H9 (cell line): ENCODE results near the gene NEB. TPM values are rescaled to one million over a fixed set of nuclear protein-coding genes. Genes with fewer than 3 reads are reported as not detected.

Experiments
- DNase-seq: peaks from one replicate; pipeline ENCODE4 v3.0.0-alpha.2; 2017
- H2AFZ ChIP-seq: one replicate; pipeline ENCODE4 v1.6.1; 2013; ENCODE audit warnings: mild to moderate bottlenecking, low read length, control low read depth, moderate library complexity
- H2AK5ac ChIP-seq: 2 replicates; pipeline ENCODE4 v1.6.1; 2013; ENCODE audit warnings: low read length, control low read depth, mixed read lengths; ENCODE audit not compliant: insufficient read length
- H2BK120ac ChIP-seq: one replicate; pipeline ENCODE4 v1.6.1; 2013; ENCODE audit warnings: low read depth, mild to moderate bottlenecking, low read length, control low read depth, inconsistent platforms; ENCODE audit not compliant: poor library complexity, severe bottlenecking
- H2BK12ac ChIP-seq: 2 replicates; pipeline ENCODE4 v1.6.1; 2013; ENCODE audit warnings: low read length, control low read depth, mixed read lengths, low read depth; ENCODE audit not compliant: insufficient read length
- H2BK15ac ChIP-seq: 2 replicates; pipeline ENCODE4 v1.6.1; 2013; ENCODE audit warnings: low read depth, low read length, control low read depth
- H2BK20ac ChIP-seq: one replicate; pipeline ENCODE4 v1.6.1; 2013; ENCODE audit warnings: low read depth, mild to moderate bottlenecking, low read length, control low read depth, inconsistent platforms; ENCODE audit not compliant: poor library complexity, severe bottlenecking
- H2BK5ac ChIP-seq: 2 replicates; pipeline ENCODE4 v1.6.1; 2013; ENCODE audit warnings: low read length, control low read depth, mixed read lengths; ENCODE audit not compliant: insufficient read length
- H3K14ac ChIP-seq: 2 replicates; pipeline ENCODE4 v1.6.1; 2013; ENCODE audit warnings: low read length, control low read depth; ENCODE audit not compliant: insufficient read depth
- H3K18ac ChIP-seq: 2 replicates; pipeline ENCODE4 v1.6.1; 2013; ENCODE audit warnings: low read depth, mild to moderate bottlenecking, mixed read lengths, low read length, control low read depth; ENCODE audit not compliant: insufficient read length
- H3K23ac ChIP-seq: 2 replicates; pipeline ENCODE4 v1.6.1; 2013; ENCODE audit warnings: low read length, control low read depth, mixed read lengths, low read depth; ENCODE audit not compliant: insufficient read length
- H3K23me2 ChIP-seq: 2 replicates; pipeline ENCODE4 v1.6.1; 2013; ENCODE audit warnings: low read depth, mild to moderate bottlenecking, mixed read lengths, low read length, control low read depth; ENCODE audit not compliant: insufficient read length, poor library complexity, severe bottlenecking
- H3K27ac ChIP-seq: 2 replicates; pipeline ENCODE4 v1.5.1; 2013; ENCODE audit warnings: low read length, control low read depth, mixed read lengths, low read depth; ENCODE audit not compliant: insufficient read length
- H3K27me3 ChIP-seq: 2 replicates; pipeline ENCODE4 v1.6.1; 2013; ENCODE audit warnings: low read length, control low read depth, inconsistent platforms; ENCODE audit not compliant: insufficient read depth
- H3K4ac ChIP-seq: 2 replicates; pipeline ENCODE4 v1.6.1; 2013; ENCODE audit warnings: low read depth, mild to moderate bottlenecking, control low read depth, inconsistent platforms, low read length, moderate library complexity
- H3K4me1 ChIP-seq: 2 replicates; pipeline ENCODE4 v1.6.1; 2013; ENCODE audit warnings: low read length, control low read depth, inconsistent platforms; ENCODE audit not compliant: insufficient read depth
- H3K4me2 ChIP-seq: 2 replicates; pipeline ENCODE4 v1.6.1; 2013; ENCODE audit warnings: low read length, control low read depth, mixed read lengths; ENCODE audit not compliant: insufficient read length, insufficient read depth
- H3K56ac ChIP-seq: 2 replicates; pipeline ENCODE4 v1.6.1; 2013; ENCODE audit warnings: low read depth, mild to moderate bottlenecking, mixed read lengths, low read length, control low read depth; ENCODE audit not compliant: insufficient read length
- H3K79me1 ChIP-seq: 2 replicates; pipeline ENCODE4 v1.6.1; 2013; ENCODE audit warnings: low read depth, mild to moderate bottlenecking, moderate library complexity, low read length, control low read depth, inconsistent platforms; ENCODE audit not compliant: insufficient read depth, poor library complexity, severe bottlenecking
- H3K79me2 ChIP-seq: 2 replicates; pipeline ENCODE4 v1.6.1; 2013; ENCODE audit warnings: low read length, control low read depth, inconsistent platforms; ENCODE audit not compliant: insufficient read depth
- H3K9ac ChIP-seq: 2 replicates; pipeline ENCODE4 v1.6.1; 2013; ENCODE audit warnings: low read length, control low read depth, mixed read lengths; ENCODE audit not compliant: insufficient read length; ENCODE audit errors: extremely low read depth
- H3K9me3 ChIP-seq: one replicate; pipeline ENCODE4 v1.6.1; 2013; ENCODE audit warnings: low read depth, low read length, inconsistent platforms; ENCODE audit not compliant: control insufficient read depth
- H3T11ph ChIP-seq: one replicate; pipeline ENCODE4 v1.6.1; 2013; ENCODE audit warnings: mild to moderate bottlenecking, low read length, control low read depth, inconsistent platforms
- H4K20me1 ChIP-seq: one replicate; pipeline ENCODE4 v1.6.1; 2013; ENCODE audit not compliant: control insufficient read depth, insufficient read length, insufficient read depth
- H4K5ac ChIP-seq: 2 replicates; pipeline ENCODE4 v1.6.1; 2013; ENCODE audit warnings: low read depth, mild to moderate bottlenecking, mixed read lengths, low read length, control low read depth; ENCODE audit not compliant: insufficient read length
- H4K8ac ChIP-seq: replicated peaks from 2 replicates; pipeline ENCODE4 v1.6.1; 2013; ENCODE audit warnings: low read length, control low read depth, mixed read lengths, low read depth; ENCODE audit not compliant: insufficient read length
- H4K91ac ChIP-seq: 2 replicates; pipeline ENCODE4 v1.6.1; 2013; ENCODE audit warnings: low read depth, mild to moderate bottlenecking, moderate library complexity, mixed read lengths, low read length, control low read depth; ENCODE audit not compliant: insufficient read length
- H3K27ac Mint-ChIP-seq, 3 experiments: 2 replicates in 2 of 3; 3 replicates in 1 of 3; pipeline ENCODE4 v1.8.0; 2020 to 2021; ENCODE audit warnings: mixed read lengths in 3 of 3, mild to moderate bottlenecking in 1 of 3, moderate library complexity in 1 of 3
- H3K27me3 Mint-ChIP-seq: 2 replicates; pipeline ENCODE4 v1.8.0; 2021; ENCODE audit warnings: low read depth, mild to moderate bottlenecking, moderate library complexity, mixed read lengths
- H3K36me3 Mint-ChIP-seq, 3 experiments: 2 replicates in 2 of 3; 3 replicates in 1 of 3; pipeline ENCODE4 v1.8.0; 2020 to 2021; ENCODE audit warnings: low read depth in 3 of 3, mixed read lengths in 3 of 3; ENCODE audit not compliant: insufficient read depth in 1 of 3
- H3K4me1 Mint-ChIP-seq, 2 experiments: 2 replicates each; pipeline ENCODE4 v1.8.0; 2020; ENCODE audit warnings: mixed read lengths in 2 of 2
- H3K4me3 Mint-ChIP-seq, 2 experiments: 2 replicates in 1 of 2; 3 replicates in 1 of 2; pipeline ENCODE4 v1.8.0; 2020 to 2021; ENCODE audit warnings: mild to moderate bottlenecking in 2 of 2, mixed read lengths in 2 of 2, moderate library complexity in 1 of 2
- H3K9me3 Mint-ChIP-seq, 2 experiments: 2 replicates in 1 of 2; 3 replicates in 1 of 2; pipeline ENCODE4 v1.8.0; 2020; ENCODE audit warnings: mild to moderate bottlenecking in 2 of 2, mixed read lengths in 2 of 2, moderate library complexity in 1 of 2
- CTCF ChIP-seq: fragments of 200-600 bp; sonication (generic); conservative IDR thresholded peaks from 3 replicates; pipeline ENCODE4 v1.8.0; 2021; ENCODE audit warnings: antibody characterized with exemption, mild to moderate bottlenecking
- WGBS: extraction: QIAGEN DNeasy Blood & Tissue Kit; methylation state at CpG from one replicate; pipeline ENCODE4 v1.1.7; 2013; ENCODE audit warnings: missing lambda C conversion rate, low lambda C conversion rate, mixed read lengths; ENCODE audit not compliant: insufficient read length; ENCODE audit errors: extremely low coverage; 5-methylcytosine and 5-hydroxymethylcytosine counted together
- total RNA-seq: library from RNA; stranded (reverse); gene quantifications from 2 replicates; pipeline ENCODE4 v1.2.1, GENCODE V29; 2021

The NEB gene
- total RNA-seq, 1 experiment from 2014 or later: 0.98 TPM

GRCh38 chr2:151650456-151650855 lies 83.8 kb downstream of the NEB start:
- H3K27ac ChIP-seq: no peak overlapping the region
- no peak overlapping the region for H3K4ac ChIP-seq
- H3K18ac ChIP-seq: no peak overlapping the region
- H3T11ph ChIP-seq: no peak overlapping the region
- H3K27me3 ChIP-seq: no peaks in the 10 kb centered on the region
- no peak overlapping the region for H3K27ac Mint-ChIP-seq
- no CpG with 5 or more reads among the region's 3 CpGs for WGBS
- TF ChIP-seq CTCF: no peak
- H3K23ac ChIP-seq: no peak overlapping the region
- no peak overlapping the region for H3K14ac ChIP-seq
- no peak overlapping the region for H4K8ac ChIP-seq
- H3K23me2 ChIP-seq: no peaks in the 10 kb centered on the region
- H3K9me3 Mint-ChIP-seq: peaks cover 3 to 5% of the 10 kb centered on the region in 2 experiments; a peak in 3 of 5 replicates
- no peak overlapping the region for H3K4me3 Mint-ChIP-seq
- no peak overlapping the region for H2BK120ac ChIP-seq
- H2BK12ac ChIP-seq: no peak overlapping the region
- H2AFZ ChIP-seq: no peak overlapping the region
- no peak overlapping the region for H3K56ac ChIP-seq
- H2BK15ac ChIP-seq: no peak overlapping the region
- H2BK5ac ChIP-seq: no peak overlapping the region
- H2AK5ac ChIP-seq: no peak overlapping the region
- no peaks in the 10 kb centered on the region for H3K9me3 ChIP-seq
- no peak for DNase-seq
- H3K79me2 ChIP-seq: no peaks in the 10 kb centered on the region
- no peak overlapping the region for H3K4me2 ChIP-seq
- no peak overlapping the region for H4K91ac ChIP-seq
- H3K9ac ChIP-seq: no peak overlapping the region
- no peaks in the 10 kb centered on the region for H4K20me1 ChIP-seq
- H4K5ac ChIP-seq: no peak overlapping the region
- no peaks in the 10 kb centered on the region for H3K79me1 ChIP-seq
- no peak overlapping the region for H2BK20ac ChIP-seq
- H3K4me1 ChIP-seq: no peaks in the 10 kb centered on the region
- peaks cover 0 to 4% (median 3%) of the 10 kb centered on the region in 3 experiments; a peak in 3 of 7 replicates for H3K36me3 Mint-ChIP-seq
- H3K27me3 Mint-ChIP-seq: no peaks in the 10 kb centered on the region
- no peaks in the 10 kb centered on the region for H3K4me1 Mint-ChIP-seq
